Measurements from ENCODE around the gene VPS37D.
"Not testable (repeated sequence)": the region's sequence is repeated elsewhere in the genome, so short reads cannot be mapped to it uniquely, and the experiment has no call there.

Gene VPS37D

GRCh38 chr7:73671322-73671661 lies 3.7 kb downstream of the VPS37D start:
- no peak for DNase-seq (ENCODE audit: low spot score)
- Histone ChIP-seq H3K4me3 (ENCODE audit: low read length in 2 of 2) (no peak overlapping the region), H3K9ac (ENCODE audit: low read depth, low read length, poor library complexity) (no peak overlapping the region), H2BK15ac (ENCODE audit: low read length) (no peak overlapping the region), H4K91ac (ENCODE audit: low read depth, low read length, poor library complexity) (no peak overlapping the region), H3K27ac (replicated peaks; ENCODE audit: low read length) (no peak overlapping the region), H2BK120ac (ENCODE audit: low read depth, low read length) (no peak overlapping the region), H3K18ac (ENCODE audit: low read length) (peak overlapping the region; percentile 80), H3K79me1 (ENCODE audit: low read depth, low read length) (peaks cover 9% of the 10 kb centered on the region), H2BK12ac (ENCODE audit: low read length) (no peak overlapping the region), H4K8ac (ENCODE audit: low read depth, low read length) (no peak overlapping the region), H2BK5ac (ENCODE audit: low read length) (peak overlapping the region; percentile 24), H3K4me2 (ENCODE audit: insufficient read depth, low read length, poor library complexity, severe bottlenecking) (no peak overlapping the region), H3K4ac (ENCODE audit: low read length) (no peak overlapping the region), H3K36me3 (replicated peaks in 1 of 2; ENCODE audit: control insufficient read depth in 2 of 2, insufficient read depth in 2 of 2, low read length in 2 of 2) (peaks cover 7 to 13% of the 10 kb centered on the region in 2 donors), H3K14ac (ENCODE audit: low read length) (no peak overlapping the region), H2AK5ac (ENCODE audit: low read depth, low read length) (peak overlapping the region; percentile 37), H3K27me3 (ENCODE audit: control insufficient read depth in 3 of 3, insufficient read depth in 3 of 3, low read depth in 1 of 3, low read length in 3 of 3) (no peaks in the 10 kb centered on the region), H3K9me3 (replicated peaks in 1 of 2; ENCODE audit: control insufficient read depth in 2 of 2, insufficient read depth in 1 of 2, low read depth in 1 of 2, low read length in 2 of 2) (no peaks in the 10 kb centered on the region), H2AFZ (ENCODE audit: low read length) (no peak overlapping the region), H3K23ac (ENCODE audit: low read depth, low read length, poor library complexity) (no peak overlapping the region), H3K4me1 (ENCODE audit: control insufficient read depth in 2 of 2, insufficient read depth in 1 of 2, low read depth in 1 of 2, low read length in 2 of 2) (peaks cover 0 to 11% of the 10 kb centered on the region in 2 donors)
- no CpG with 5 or more reads among the region's 12 CpGs for WGBS, 2 donors (ENCODE audit: extremely low coverage in 2 of 2, insufficient read length in 2 of 2, insufficient replicate concordance in 1 of 2)

- no peak overlapping the region for H3K18ac ChIP-seq (ENCODE audit: low read length)
- no peak overlapping the region for H2BK15ac ChIP-seq (ENCODE audit: low read length)
- H3K9me3 ChIP-seq (replicated peaks in 1 of 2; ENCODE audit: control insufficient read depth in 2 of 2, insufficient read depth in 1 of 2, low read depth in 1 of 2, low read length in 2 of 2): no peaks in the 10 kb centered on the region
- peaks cover 0 to 11% of the 10 kb centered on the region in 2 donors for H3K4me1 ChIP-seq (ENCODE audit: control insufficient read depth in 2 of 2, insufficient read depth in 1 of 2, low read depth in 1 of 2, low read length in 2 of 2)
- no CpG with 5 or more reads among the region's 15 CpGs for WGBS, 2 donors (ENCODE audit: extremely low coverage in 2 of 2, insufficient read length in 2 of 2, insufficient replicate concordance in 1 of 2)
- no peak overlapping the region for H4K91ac ChIP-seq (ENCODE audit: low read depth, low read length, poor library complexity)
- DNase-seq (ENCODE audit: low spot score): no peak
- H3K4ac ChIP-seq (ENCODE audit: low read length): no peak overlapping the region
- H2AFZ ChIP-seq (ENCODE audit: low read length): no peak overlapping the region
- no peak overlapping the region for H2AK5ac ChIP-seq (ENCODE audit: low read depth, low read length)
- H3K27me3 ChIP-seq (ENCODE audit: control insufficient read depth in 3 of 3, insufficient read depth in 3 of 3, low read depth in 1 of 3, low read length in 3 of 3): no peaks in the 10 kb centered on the region
- H3K36me3 ChIP-seq (replicated peaks in 1 of 2; ENCODE audit: control insufficient read depth in 2 of 2, insufficient read depth in 2 of 2, low read length in 2 of 2): peaks cover 7 to 13% of the 10 kb centered on the region in 2 donors
- no peak overlapping the region for H2BK120ac ChIP-seq (ENCODE audit: low read depth, low read length)
- no peak overlapping the region for H3K4me3 ChIP-seq (ENCODE audit: low read length in 2 of 2)
- no peak overlapping the region for H3K9ac ChIP-seq (ENCODE audit: low read depth, low read length, poor library complexity)
- no peak overlapping the region for H2BK5ac ChIP-seq (ENCODE audit: low read length)
- H3K27ac ChIP-seq (replicated peaks; ENCODE audit: low read length): no peak overlapping the region
- H3K14ac ChIP-seq (ENCODE audit: low read length): no peak overlapping the region
- H2BK12ac ChIP-seq (ENCODE audit: low read length): no peak overlapping the region
- H4K8ac ChIP-seq (ENCODE audit: low read depth, low read length): no peak overlapping the region
- peaks cover 9% of the 10 kb centered on the region for H3K79me1 ChIP-seq (ENCODE audit: low read depth, low read length)
- H3K4me2 ChIP-seq (ENCODE audit: insufficient read depth, low read length, poor library complexity, severe bottlenecking): no peak overlapping the region
- no peak overlapping the region for H3K23ac ChIP-seq (ENCODE audit: low read depth, low read length, poor library complexity)
Measured at GRCh38 chr7:73671857-73672445, 4.3 kb downstream of the VPS37D start.

DNA sequence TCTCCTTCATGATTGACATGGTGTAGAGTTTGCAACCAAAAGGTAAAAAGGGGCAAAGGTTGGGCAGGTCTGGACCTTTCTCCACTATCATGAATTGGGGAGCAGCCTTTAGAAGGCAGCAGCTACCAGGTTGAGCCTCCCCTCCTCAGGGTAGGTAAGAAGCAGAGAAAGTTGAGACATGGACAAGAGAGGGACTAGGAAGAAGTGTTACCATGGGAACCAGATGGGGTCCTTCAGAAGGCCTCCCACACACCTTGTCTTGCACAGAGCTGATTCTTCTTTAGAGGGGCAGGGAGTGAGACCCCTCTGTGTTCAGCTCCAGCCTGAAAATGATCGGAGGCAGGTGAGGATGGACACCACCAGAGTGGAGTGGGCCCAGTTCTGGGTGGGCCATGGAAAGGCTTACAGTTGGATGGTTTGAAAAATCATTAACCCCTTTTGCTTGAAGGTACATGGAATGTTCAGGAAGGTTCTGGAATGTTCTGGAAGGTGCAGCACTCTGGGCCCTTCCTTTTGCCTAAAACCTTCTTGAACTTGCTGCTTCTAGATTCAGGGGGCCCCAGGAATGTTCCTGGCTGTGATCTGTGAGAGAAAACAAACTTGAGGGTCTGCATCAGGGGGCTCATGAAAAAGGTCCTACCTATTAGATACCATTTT lies 7.0 kb downstream of the VPS37D start:
- no peak overlapping the region for H2AFZ ChIP-seq (ENCODE audit: low read length)
- H3K23ac ChIP-seq (ENCODE audit: low read depth, low read length, poor library complexity): no peak overlapping the region
- no peak overlapping the region for H3K9ac ChIP-seq (ENCODE audit: low read depth, low read length, poor library complexity)
- no peak overlapping the region for H3K14ac ChIP-seq (ENCODE audit: low read length)
- no CpG with 5 or more reads among the region's 1 CpG for WGBS, 2 donors (ENCODE audit: extremely low coverage in 2 of 2, insufficient read length in 2 of 2, insufficient replicate concordance in 1 of 2)
- H3K4ac ChIP-seq (ENCODE audit: low read length): no peak overlapping the region
- no peak overlapping the region for H3K4me2 ChIP-seq (ENCODE audit: insufficient read depth, low read length, poor library complexity, severe bottlenecking)
- no peak overlapping the region for H2BK120ac ChIP-seq (ENCODE audit: low read depth, low read length)
- no peak overlapping the region for H2BK15ac ChIP-seq (ENCODE audit: low read length)
- no peak overlapping the region for H2AK5ac ChIP-seq (ENCODE audit: low read depth, low read length)
- H3K9me3 ChIP-seq (replicated peaks in 1 of 2; ENCODE audit: control insufficient read depth in 2 of 2, insufficient read depth in 1 of 2, low read depth in 1 of 2, low read length in 2 of 2): no peaks in the 10 kb centered on the region
- no peaks in the 10 kb centered on the region for H3K27me3 ChIP-seq (ENCODE audit: control insufficient read depth in 3 of 3, insufficient read depth in 3 of 3, low read depth in 1 of 3, low read length in 3 of 3)
- H3K36me3 ChIP-seq (replicated peaks in 1 of 2; ENCODE audit: control insufficient read depth in 2 of 2, insufficient read depth in 2 of 2, low read length in 2 of 2): peaks cover 12 to 31% of the 10 kb centered on the region in 2 donors
- peaks cover 0 to 7% of the 10 kb centered on the region in 2 donors for H3K4me1 ChIP-seq (ENCODE audit: control insufficient read depth in 2 of 2, insufficient read depth in 1 of 2, low read depth in 1 of 2, low read length in 2 of 2)
- no peak overlapping the region for H4K91ac ChIP-seq (ENCODE audit: low read depth, low read length, poor library complexity)
- no peak overlapping the region for H2BK5ac ChIP-seq (ENCODE audit: low read length)
- no peak overlapping the region for H3K27ac ChIP-seq (replicated peaks; ENCODE audit: low read length)
- no peak for DNase-seq (ENCODE audit: low spot score)
- H4K8ac ChIP-seq (ENCODE audit: low read depth, low read length): no peak overlapping the region
- no peak overlapping the region for H3K18ac ChIP-seq (ENCODE audit: low read length)
- no peaks in the 10 kb centered on the region for H3K79me1 ChIP-seq (ENCODE audit: low read depth, low read length)
- H2BK12ac ChIP-seq (ENCODE audit: low read length): no peak overlapping the region
- H3K4me3 ChIP-seq (ENCODE audit: low read length in 2 of 2): no peak overlapping the region

DNA sequence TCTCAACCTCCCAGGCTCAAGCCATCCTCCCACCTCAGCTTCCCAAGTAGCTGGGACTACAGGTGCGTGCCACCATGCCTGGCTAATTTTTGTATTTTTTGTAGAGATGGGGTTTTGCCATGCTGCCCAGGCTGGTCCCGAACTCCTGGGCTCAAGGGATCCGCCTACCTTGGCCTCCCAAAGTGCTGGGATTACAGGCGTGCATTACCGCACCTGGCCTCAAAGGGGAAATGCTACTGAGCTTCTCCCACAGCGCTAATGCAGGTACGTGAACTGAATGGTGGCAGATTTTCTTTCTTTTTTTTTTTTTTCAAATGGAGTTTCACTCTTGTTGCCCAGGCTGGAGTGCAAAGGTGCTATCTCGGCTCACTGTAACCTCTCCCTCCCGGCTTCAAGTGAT lies 8.4 kb downstream of the VPS37D start:
- H3K4me3 ChIP-seq (ENCODE audit: low read length in 2 of 2); H3K4me1 ChIP-seq (ENCODE audit: control insufficient read depth in 2 of 2, insufficient read depth in 1 of 2, low read depth in 1 of 2, low read length in 2 of 2); H3K14ac ChIP-seq (ENCODE audit: low read length); H2AFZ ChIP-seq (ENCODE audit: low read length); H3K23ac ChIP-seq (ENCODE audit: low read depth, low read length, poor library complexity); H3K4me2 ChIP-seq (ENCODE audit: insufficient read depth, low read length, poor library complexity, severe bottlenecking); H3K27ac ChIP-seq (replicated peaks; ENCODE audit: low read length); H2BK12ac ChIP-seq (ENCODE audit: low read length); H2AK5ac ChIP-seq (ENCODE audit: low read depth, low read length); H2BK5ac ChIP-seq (ENCODE audit: low read length); H3K27me3 ChIP-seq (ENCODE audit: control insufficient read depth in 3 of 3, insufficient read depth in 3 of 3, low read depth in 1 of 3, low read length in 3 of 3); H3K79me1 ChIP-seq (ENCODE audit: low read depth, low read length); H2BK15ac ChIP-seq (ENCODE audit: low read length); DNase-seq (ENCODE audit: low spot score); H3K4ac ChIP-seq (ENCODE audit: low read length); H3K18ac ChIP-seq (ENCODE audit: low read length); H3K9ac ChIP-seq (ENCODE audit: low read depth, low read length, poor library complexity); H4K91ac ChIP-seq (ENCODE audit: low read depth, low read length, poor library complexity); H2BK120ac ChIP-seq (ENCODE audit: low read depth, low read length); H4K8ac ChIP-seq (ENCODE audit: low read depth, low read length); H3K9me3 ChIP-seq (replicated peaks in 1 of 2; ENCODE audit: control insufficient read depth in 2 of 2, insufficient read depth in 1 of 2, low read depth in 1 of 2, low read length in 2 of 2): not testable (repeated sequence)
- WGBS, 2 donors (ENCODE audit: extremely low coverage in 2 of 2, insufficient read length in 2 of 2, insufficient replicate concordance in 1 of 2): no CpG with 5 or more reads among the region's 9 CpGs
- peaks cover 12 to 41% of the 10 kb centered on the region in 2 donors for H3K36me3 ChIP-seq (replicated peaks in 1 of 2; ENCODE audit: control insufficient read depth in 2 of 2, insufficient read depth in 2 of 2, low read length in 2 of 2)
